Thyroid gland (tissue), 4 donors: Measurements from ENCODE around the gene DYNLT3. TPM values are rescaled to one million over a fixed set of nuclear protein-coding genes. Genes with fewer than 3 reads are reported as not detected.

ENCODE experiments used
- DNase-seq, 2 donors: peaks; one replicate each; pipeline ENCODE4 v3.0.0-alpha.2; 2019
- H3K27ac ChIP-seq, 3 donors: fragments of 200-600 bp; sonication (generic); 1 replicate in 2 of 3; 2 replicates in 1 of 3; pipeline ENCODE4 v1.5.1; 2016 to 2019; ENCODE audit warnings: mild to moderate bottlenecking in 1 of 3, moderate library complexity in 1 of 3
- H3K27me3 ChIP-seq: fragments of 200-600 bp; sonication (generic); one replicate; pipeline ENCODE4 v1.5.1; 2019
- H3K36me3 ChIP-seq, 2 donors: fragments of 200-600 bp; sonication (generic); one replicate each; pipeline ENCODE4 v1.5.1; 2016 to 2019
- H3K4me1 ChIP-seq, 2 donors: fragments of 200-600 bp; sonication (generic); one replicate each; pipeline ENCODE4 v1.5.1; 2017 to 2019
- H3K4me3 ChIP-seq, 3 donors: fragments of 200-600 bp; sonication (generic); replicated peaks in 1 of 3; 1 replicate in 2 of 3; 2 replicates in 1 of 3; pipeline ENCODE4 v1.5.1; 2016; ENCODE audit warnings: mild to moderate bottlenecking in 1 of 3
- H3K9me3 ChIP-seq: fragments of 200-600 bp; sonication (generic); one replicate; pipeline ENCODE4 v1.5.1; 2017
- CTCF ChIP-seq, 6 experiments: fragments of 200-600 bp in 3 of 6; fragments of 450-650 bp in 3 of 6; sonication (generic) in 3 of 6; IDR thresholded peaks; one replicate each; pipeline ENCODE4 v1.5.1; 2016 to 2019; ENCODE audit warnings: antibody characterized with exemption in 6 of 6, mild to moderate bottlenecking in 2 of 6, inconsistent platforms in 1 of 6, moderate library complexity in 1 of 6
- POLR2A ChIP-seq, 2 donors: fragments of 450-650 bp; IDR thresholded peaks; one replicate each; pipeline ENCODE4 v1.6.1; 2017; ENCODE audit warnings: antibody characterized with exemption in 2 of 2, mild to moderate bottlenecking in 2 of 2, moderate library complexity in 1 of 2
- WGBS, 2 donors: methylation state at CpG; one replicate each; pipeline ENCODE4 v1.1.5; 2017; 5-methylcytosine and 5-hydroxymethylcytosine counted together
- intact Hi-C: fragments of 100-400 bp; cut with DNase I; formaldehyde crosslinking; loops from one replicate; pipeline ENCODE4 v1.15.1; 2023
- total RNA-seq, 4 donors: library from RNA; depleted of rRNA; stranded (reverse); fragments of >200 nt; gene quantifications; one replicate each; pipeline ENCODE4 v1.2.3, GENCODE V29; 2016

DYNLT3 gene
- total RNA-seq, 4 donors from 2014 or later: 23.7 to 42.7 (median 32.5) TPM

DNA sequence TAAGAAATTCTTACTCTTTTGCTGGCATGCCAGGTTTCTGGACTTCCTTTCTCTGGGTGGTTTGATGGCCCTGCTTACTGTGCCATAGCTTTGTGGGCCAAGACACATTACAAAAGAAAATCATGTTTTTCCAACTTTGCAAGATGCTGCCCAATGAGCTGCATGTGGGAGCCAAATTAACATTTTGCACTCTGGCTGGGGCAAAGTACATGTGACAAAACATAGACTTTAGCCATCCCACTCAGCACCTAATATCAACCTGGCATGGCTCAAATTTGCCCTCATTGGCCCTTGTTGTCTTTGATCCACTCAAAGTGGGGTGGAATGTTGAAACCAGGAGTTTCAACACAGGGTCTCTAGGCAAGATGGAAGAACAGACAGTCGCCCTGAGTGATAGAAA is 40.0 kb upstream of the DYNLT3 start:
- H3K4me1 ChIP-seq: no peaks in the 10 kb centered on the region
- no peak overlapping the region for H3K27ac ChIP-seq
- intact Hi-C loops: no loop called here
- no peak for DNase-seq
- no peaks in the 10 kb centered on the region for H3K27me3 ChIP-seq
- no peaks in the 10 kb centered on the region for H3K9me3 ChIP-seq
- 79 to 90% methylated on average over 1 of the region's 1 CpG for WGBS, 2 donors
- no peaks in the 10 kb centered on the region for H3K36me3 ChIP-seq
- no peak overlapping the region for H3K4me3 ChIP-seq
- no peak for TF ChIP-seq CTCF (IDR thresholded peaks at IDR 0.05)
- TF ChIP-seq POLR2A (IDR thresholded peaks at IDR 0.05): no peak

GRCh38 chrX:37883196-37883595 is 35.8 kb upstream of the DYNLT3 start:
- no peaks in the 10 kb centered on the region for H3K4me1 ChIP-seq
- H3K9me3 ChIP-seq: no peaks in the 10 kb centered on the region
- H3K27me3 ChIP-seq: no peaks in the 10 kb centered on the region
- no peak for DNase-seq
- intact Hi-C loops: no loop called here
- no peaks in the 10 kb centered on the region for H3K36me3 ChIP-seq
- H3K4me3 ChIP-seq: no peak overlapping the region
- H3K27ac ChIP-seq: no peak overlapping the region
- WGBS, 2 donors: 70 to 79% methylated on average over 2 of the region's 2 CpGs
- no peak for TF ChIP-seq CTCF (IDR thresholded peaks at IDR 0.05)
- no peak for TF ChIP-seq POLR2A (IDR thresholded peaks at IDR 0.05)

DNA sequence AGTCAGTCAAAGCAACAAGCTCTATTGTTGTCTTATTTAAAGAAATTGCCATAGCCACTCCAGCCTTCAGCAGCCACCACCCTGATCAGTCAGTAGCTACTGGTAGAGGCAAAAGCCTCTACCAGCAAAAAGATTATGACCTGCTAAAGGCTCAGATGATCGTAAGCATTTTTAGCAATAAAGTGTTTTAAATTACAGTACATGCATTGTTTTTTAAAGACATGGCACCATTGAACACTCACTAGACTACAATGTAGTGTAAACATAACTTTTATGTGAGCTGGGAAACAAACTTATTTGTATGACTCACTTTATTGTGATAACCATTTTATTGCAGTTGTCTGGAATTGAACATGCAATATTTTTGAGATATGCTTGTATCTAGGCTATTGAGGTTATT is 32.3 kb upstream of the DYNLT3 start:
- H3K9me3 ChIP-seq: no peaks in the 10 kb centered on the region
- DNase-seq: no peak
- TF ChIP-seq POLR2A (IDR thresholded peaks at IDR 0.05) (no peak), CTCF (IDR thresholded peaks at IDR 0.05) (no peak)
- no peak overlapping the region for H3K27ac ChIP-seq
- WGBS, 2 donors: 89 to 92% methylated on average over 1 of the region's 1 CpG
- H3K27me3 ChIP-seq: no peaks in the 10 kb centered on the region
- intact Hi-C loops: no loop called here
- H3K36me3 ChIP-seq: no peaks in the 10 kb centered on the region
- H3K4me1 ChIP-seq: no peaks in the 10 kb centered on the region
- no peak overlapping the region for H3K4me3 ChIP-seq

DNA sequence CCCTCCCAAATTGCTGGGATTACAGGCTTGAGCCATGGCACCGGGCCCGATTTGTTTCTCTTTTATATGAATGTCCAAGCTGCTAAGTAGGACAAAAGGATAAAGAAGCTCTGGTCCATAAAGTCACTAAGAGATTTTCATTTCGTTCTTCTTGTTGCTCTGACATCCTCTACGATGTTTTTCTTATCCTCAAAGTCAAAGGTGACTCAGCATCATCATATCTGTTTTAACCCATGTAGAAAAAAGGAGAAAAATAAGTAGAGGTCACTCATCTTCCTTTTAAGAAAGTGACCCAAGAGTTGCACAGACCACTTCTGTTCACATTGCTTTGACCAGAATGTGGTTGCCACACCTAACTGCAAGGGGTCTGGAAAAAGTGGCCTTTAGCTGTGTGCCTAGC is 29.3 kb upstream of the DYNLT3 start:
- WGBS, 2 donors: 92 to 93% methylated on average over 4 of the region's 4 CpGs
- no peak for DNase-seq
- Histone ChIP-seq H3K36me3 (no peaks in the 10 kb centered on the region), H3K27ac (no peak overlapping the region), H3K9me3 (no peaks in the 10 kb centered on the region), H3K27me3 (no peaks in the 10 kb centered on the region), H3K4me3 (no peak overlapping the region), H3K4me1 (no peaks in the 10 kb centered on the region)
- intact Hi-C loops: no loop called here
- TF ChIP-seq POLR2A (IDR thresholded peaks at IDR 0.05): no peak
- TF ChIP-seq CTCF (IDR thresholded peaks at IDR 0.05): no peak

GRCh38 chrX:37875675-37876074 is 28.3 kb upstream of the DYNLT3 start:
- H3K27ac ChIP-seq: no peak overlapping the region
- TF ChIP-seq CTCF (IDR thresholded peaks at IDR 0.05) (no peak), POLR2A (IDR thresholded peaks at IDR 0.05) (no peak)
- 52 to 59% methylated on average over 1 of the region's 1 CpG for WGBS, 2 donors
- no peaks in the 10 kb centered on the region for H3K4me1 ChIP-seq
- no peak for DNase-seq
- H3K36me3 ChIP-seq: no peaks in the 10 kb centered on the region
- no peaks in the 10 kb centered on the region for H3K9me3 ChIP-seq
- no peak overlapping the region for H3K4me3 ChIP-seq
- no peaks in the 10 kb centered on the region for H3K27me3 ChIP-seq
- intact Hi-C loops: no loop called here
